Esophagus squamous epithelium (tissue), 4 donors: ENCODE measurements around the gene FHIT.

Source experiments
- POLR2A ChIP-seq, 4 donors: fragments of 450-650 bp; IDR thresholded peaks; one replicate each; pipeline ENCODE4 v1.6.1; 2017; ENCODE audit warnings: antibody characterized with exemption in 4 of 4, mild to moderate bottlenecking in 4 of 4, moderate library complexity in 3 of 4
- TF ChIP-seq, protein P1 (sequence below), 6 experiments: fragments of 450-650 bp in 4 of 6; fragments of 200-600 bp in 2 of 6; sonication (generic) in 2 of 6; IDR thresholded peaks; one replicate each; pipeline ENCODE4 v1.5.1; 2016 to 2019; ENCODE audit warnings: antibody characterized with exemption in 6 of 6, mild to moderate bottlenecking in 4 of 6, moderate library complexity in 4 of 6

DNA sequence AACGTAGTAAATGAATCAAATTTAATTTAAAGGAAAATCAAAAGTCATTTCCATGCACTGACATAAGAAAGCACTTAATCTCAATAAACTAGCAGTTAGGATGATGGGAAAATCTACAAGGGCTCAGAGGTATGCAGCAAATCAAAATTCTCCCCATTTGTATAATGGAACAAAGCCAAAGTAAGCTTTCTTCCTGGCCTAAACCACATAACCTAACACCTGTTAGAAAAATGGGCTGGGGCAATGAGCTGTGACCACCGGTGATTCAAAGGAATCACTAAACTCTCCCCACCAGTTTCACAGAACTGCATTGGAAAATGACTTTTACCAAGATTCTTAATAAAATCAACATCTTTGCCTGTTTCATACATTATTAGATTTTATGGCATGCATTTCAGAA is 1024.3 kb downstream of the FHIT start:
- TF ChIP-seq, protein P1, sequence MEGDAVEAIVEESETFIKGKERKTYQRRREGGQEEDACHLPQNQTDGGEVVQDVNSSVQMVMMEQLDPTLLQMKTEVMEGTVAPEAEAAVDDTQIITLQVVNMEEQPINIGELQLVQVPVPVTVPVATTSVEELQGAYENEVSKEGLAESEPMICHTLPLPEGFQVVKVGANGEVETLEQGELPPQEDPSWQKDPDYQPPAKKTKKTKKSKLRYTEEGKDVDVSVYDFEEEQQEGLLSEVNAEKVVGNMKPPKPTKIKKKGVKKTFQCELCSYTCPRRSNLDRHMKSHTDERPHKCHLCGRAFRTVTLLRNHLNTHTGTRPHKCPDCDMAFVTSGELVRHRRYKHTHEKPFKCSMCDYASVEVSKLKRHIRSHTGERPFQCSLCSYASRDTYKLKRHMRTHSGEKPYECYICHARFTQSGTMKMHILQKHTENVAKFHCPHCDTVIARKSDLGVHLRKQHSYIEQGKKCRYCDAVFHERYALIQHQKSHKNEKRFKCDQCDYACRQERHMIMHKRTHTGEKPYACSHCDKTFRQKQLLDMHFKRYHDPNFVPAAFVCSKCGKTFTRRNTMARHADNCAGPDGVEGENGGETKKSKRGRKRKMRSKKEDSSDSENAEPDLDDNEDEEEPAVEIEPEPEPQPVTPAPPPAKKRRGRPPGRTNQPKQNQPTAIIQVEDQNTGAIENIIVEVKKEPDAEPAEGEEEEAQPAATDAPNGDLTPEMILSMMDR (IDR thresholded peaks at IDR 0.05), result no peak
- no peak for TF ChIP-seq POLR2A (IDR thresholded peaks at IDR 0.05)
